Fibroblast of skin of right biceps (primary cell): ENCODE data around the gene VPS13A.

ENCODE experiments used
- DNase-seq: peaks from one replicate; pipeline ENCODE4 v3.0.0-alpha.2; 2013

The VPS13A gene

GRCh38 chr9:77177143-77177893 lies at the start of gene VPS13A:
TSS of gene VPS13A (plus strand) at chr9:77177534. CDS start at chr9:77177705, 171 bp downstream.
- DNase-seq: peak; percentile 94

- no peak for DNase-seq
Measured at GRCh38 chr9:77128125-77128789, 49.1 kb upstream of the VPS13A start.

DNA sequence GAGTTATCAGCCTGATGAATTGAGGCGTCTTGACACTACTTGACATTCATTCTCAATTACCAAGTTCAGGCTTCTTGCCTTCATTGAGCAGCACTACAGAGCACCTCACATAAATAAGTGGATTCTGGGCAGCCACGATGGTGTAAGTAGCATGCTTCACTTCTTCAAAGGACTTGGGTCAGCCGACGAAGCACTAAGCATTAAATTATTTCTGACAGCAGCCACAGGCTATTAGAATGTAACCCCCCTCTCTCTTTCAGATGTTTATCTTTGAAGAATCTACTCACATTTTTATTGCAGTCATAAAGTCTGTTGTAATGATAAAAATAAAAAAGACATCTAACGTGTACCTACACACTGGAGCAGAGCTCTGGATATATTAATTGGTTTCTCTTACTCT lies 45.9 kb upstream of the VPS13A start:
- no peak for DNase-seq

DNA sequence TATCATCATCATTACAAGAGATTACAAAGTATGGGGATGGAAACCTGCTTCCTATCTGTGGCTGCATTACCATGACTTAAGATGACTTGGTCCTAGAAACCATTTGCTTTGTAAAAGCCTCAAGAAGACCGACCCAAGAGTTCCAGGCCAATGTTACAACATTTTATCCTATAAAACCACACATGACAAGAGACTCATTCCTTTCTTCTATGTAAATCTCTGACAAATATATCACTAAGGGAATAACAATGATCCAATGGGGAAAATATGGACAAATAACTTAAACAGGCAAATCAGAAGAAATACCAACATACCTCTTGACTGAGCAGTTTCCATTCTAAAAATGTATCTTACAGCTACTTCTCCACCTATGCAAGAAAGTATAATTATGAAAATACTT lies 44.3 kb upstream of the VPS13A start:
- peak; percentile 42 for DNase-seq

DNA sequence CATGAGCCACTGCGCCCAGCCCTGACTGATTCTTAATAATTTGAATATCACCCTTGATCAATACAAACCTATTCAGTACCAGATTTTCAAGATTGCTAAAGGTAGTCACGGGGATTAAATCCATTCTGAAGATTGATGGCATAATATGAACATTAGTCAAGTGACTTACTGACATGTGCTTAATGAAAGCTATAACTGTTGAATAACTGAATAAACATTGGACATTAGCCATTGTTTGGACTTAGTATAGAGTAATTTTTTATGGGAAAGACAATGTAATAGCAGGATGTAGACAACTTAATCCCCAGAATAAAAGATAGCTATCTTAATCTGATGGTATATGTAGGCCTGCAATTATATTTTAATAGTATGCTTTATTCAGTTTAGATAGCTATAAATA lies 35.0 kb upstream of the VPS13A start:
- DNase-seq: no peak

- DNase-seq: no peak
Measured at GRCh38 chr9:77149879-77150278, 27.5 kb upstream of the VPS13A start.

DNA sequence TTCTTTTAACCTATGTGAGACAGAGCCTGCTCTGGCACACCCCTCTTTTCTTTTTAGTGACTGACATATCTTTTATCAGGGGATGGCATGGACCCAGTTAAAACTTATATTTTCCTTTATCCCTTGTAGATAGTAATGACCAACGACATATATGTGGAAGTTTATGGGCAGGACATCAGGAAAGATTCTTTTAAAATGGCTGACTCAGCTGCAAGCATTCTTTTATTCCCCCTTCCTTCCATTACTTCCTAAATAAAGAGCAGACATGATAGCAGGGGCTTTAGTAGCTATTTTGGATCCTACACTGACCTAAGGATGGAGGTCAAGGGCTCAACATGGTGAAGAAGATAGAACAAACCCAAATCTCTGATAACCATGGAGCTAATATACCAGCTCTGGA lies 25.0 kb upstream of the VPS13A start:
- no peak for DNase-seq

- DNase-seq: no peak
Measured at GRCh38 chr9:77156646-77157371, 20.5 kb upstream of the VPS13A start.

DNA sequence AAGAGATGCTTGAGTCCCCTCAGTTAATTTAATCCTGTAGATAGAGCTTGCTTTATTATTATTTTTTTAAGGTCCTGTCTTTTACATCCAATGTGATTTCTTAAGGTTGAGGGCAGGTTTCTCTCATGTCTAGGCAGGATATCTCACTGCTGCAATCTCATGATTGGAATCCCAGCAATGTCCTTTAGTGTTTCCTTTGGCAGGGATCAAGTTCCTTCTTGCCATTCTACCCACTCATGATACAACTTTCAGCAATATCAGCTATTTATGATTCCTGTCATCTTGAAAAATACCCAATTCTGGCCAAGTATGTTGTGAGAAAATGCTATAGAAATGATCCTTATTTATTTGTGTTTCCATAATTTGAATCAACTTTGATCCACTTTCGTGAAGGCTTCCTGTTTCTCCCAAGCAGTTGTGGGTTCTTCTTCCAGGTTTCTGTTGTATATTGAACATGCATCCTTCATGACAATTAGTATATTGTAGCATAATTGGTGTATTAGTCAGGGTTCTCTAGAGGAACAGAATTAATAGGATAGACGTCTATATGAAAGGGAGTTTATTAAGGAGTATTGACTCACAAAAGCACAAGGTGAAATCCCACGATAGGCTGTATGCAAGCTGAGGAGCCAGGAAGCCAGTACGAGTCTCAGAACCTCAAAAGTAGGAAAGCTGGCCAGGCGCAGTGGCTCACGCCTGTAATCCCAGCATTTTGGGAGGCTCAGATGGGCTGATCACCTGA lies 18.4 kb upstream of the VPS13A start:
- DNase-seq: peak; percentile 54

- no peak for DNase-seq
Measured at GRCh38 chr9:77161191-77161590, 16.1 kb upstream of the VPS13A start.

DNA sequence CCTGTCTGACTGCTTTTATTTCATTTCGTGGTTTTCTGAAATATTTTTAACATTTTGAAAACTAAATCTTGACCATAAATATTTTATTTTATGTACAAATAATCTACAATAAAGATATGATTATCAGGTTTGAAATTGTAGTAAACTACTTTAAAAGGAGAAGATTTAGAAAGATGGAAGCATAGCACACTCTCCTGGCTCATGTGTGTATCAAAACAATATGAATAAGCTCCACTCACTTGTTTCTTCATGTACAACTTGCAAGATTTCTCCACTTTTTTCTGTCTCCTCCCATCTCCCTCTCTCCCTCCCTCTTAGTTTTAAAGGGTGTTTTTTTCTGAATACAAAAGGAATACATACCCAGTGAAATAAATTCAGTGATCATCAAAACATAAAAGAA lies 15.4 kb upstream of the VPS13A start:
- DNase-seq: no peak

- DNase-seq: no peak
Measured at GRCh38 chr9:77162366-77162765, 15.0 kb upstream of the VPS13A start.

DNA sequence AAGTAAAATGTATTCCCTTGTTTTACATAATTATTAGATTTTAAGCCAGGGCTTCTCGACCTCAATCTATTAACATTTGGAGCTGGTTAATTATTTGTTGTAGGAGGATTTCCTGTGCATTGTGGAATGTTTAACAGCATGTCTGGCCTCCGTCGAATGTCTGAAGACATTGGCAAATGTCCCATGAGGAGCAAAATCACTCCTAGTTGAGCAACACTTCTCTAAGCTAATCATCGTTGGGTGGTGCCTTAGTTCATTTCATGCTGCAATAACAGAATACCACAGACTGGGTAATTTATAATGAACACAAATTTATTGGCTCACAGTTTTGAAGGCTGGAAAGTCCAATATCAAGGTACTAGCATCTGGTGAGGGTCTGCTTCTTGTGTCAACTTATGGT lies 13.4 kb upstream of the VPS13A start:
- DNase-seq: peak; percentile 80

DNA sequence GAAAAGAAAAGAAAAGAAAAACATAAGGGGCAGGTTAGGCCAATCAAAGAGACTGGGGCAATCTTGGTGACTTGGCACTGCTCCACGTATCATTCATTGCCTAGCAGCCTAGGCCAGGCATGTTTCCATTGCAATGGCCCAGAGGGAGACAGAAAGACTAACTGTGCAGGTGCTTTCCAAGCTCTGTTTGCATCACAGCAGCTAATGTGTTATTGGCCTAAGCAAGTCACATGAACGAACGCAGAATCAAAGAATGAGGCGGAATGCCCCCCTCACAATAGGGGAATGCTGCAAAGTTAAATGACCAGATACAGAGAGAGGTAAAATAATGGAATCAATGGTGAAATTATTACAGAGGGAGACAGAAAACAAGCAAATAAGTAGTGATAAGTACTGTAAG lies 11.1 kb upstream of the VPS13A start:
- no peak for DNase-seq

GRCh38 chr9:77170991-77171699 lies 6.2 kb upstream of the VPS13A start:
- DNase-seq: no peak

- no peak for DNase-seq
Measured at GRCh38 chr9:77175151-77175550, 2.2 kb upstream of the VPS13A start.

DNA sequence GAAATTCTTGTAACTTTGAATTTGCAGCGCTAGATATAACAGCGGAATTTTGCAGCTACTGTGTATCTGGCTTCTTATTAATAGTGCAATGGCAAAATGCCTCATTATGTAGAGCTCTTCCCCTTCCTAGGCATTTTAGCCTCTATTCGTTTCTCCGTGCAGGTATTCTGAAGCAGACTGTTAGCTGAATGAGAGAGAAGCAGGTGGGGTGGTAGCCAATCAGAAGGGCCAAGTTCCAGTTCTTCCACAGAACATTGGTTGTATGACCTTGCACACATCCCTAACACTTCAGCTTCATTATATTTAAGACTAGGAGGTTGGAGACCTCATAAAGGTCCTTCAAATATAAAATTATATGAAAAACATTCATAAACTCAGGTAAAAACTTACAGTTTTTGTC lies 1.2 kb upstream of the VPS13A start:
- no peak for DNase-seq

DNA sequence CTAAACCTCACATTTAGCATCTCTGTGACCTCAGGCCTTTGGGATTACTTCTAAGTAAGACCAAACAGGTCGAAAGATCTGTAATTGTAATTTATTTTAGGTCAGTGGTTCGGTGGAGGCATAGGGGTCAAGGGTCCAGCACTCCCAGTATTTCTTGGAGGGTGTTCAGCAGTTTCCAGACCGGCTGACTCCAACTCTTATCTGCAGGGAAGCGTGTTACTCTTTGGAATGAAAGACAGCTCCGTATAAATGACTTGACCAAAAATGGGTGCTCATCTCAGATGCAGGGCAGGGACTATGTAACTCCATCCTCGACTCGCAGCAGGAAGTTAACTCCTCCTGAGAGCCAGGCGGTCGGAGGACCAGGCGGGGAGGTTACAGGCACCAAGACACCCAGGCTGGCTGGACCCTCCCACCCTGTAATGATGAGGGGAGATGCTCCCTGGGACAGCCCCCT lies 620 bp upstream of the VPS13A start:
- DNase-seq: no peak

DNA sequence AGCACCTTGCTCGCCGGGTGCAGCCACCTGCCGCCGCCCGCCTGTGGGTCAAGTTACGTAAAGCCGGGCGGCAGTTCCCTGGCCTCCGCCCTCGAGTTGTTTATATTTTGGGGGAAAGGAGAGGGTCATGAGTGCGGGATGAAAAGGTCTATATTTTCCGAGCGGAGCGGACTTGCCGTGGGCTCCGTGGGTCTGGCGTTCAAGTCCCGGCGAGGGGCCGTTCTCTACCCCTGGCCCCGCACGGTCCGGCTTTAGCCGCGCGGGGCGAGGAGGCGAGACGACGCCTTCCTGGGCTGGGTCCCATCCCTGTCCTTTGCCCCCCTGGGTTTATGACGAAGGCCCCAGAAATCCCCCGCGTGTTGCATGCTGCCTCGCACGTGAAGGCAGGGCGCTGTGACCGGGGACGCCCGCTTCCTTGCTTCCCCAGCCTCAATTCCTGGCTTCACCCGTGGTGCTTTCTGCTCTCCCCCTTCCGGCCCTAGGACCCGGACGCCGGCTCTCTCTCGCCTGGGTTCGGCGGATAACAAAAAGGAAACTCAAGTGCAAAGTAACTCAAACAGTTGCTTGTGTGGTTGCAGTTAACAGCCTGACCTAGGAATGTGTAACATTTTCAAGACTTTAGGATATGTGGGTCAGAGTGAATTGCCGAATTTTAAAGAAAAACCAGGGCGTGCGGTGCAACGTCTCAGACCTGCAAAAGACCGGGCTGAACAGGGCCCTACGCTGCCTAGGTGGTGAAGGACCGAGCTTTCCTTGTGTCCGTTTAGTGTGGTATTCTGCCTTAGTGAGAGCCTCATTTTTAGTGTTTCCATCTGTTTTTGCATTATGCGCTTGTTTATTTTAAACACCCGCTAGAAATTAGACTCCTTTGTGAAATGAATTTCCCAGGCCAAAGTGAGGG lies 810 bp downstream of the VPS13A start:
- peak; percentile 31 for DNase-seq

- no peak for DNase-seq
Measured at GRCh38 chr9:77180056-77180455, 2.7 kb downstream of the VPS13A start.

DNA sequence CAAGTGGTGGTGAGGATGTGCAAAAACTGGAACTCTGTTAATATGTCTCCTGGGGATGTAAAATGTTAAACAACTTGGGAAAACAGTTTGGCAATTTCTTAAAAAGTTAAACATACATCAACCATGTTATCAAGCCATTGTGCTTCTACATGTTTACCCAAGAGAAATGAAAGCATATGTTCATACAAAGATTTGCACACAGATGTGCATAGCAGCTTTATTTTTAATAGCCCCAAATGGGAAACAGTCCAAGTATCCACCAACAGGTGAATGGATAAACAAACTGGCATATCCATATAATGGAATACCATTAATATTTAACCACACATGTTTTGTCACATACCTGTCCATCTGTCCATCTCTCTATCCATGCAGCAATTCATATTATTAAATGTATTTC lies 6.2 kb downstream of the VPS13A start:
- DNase-seq: no peak
